Activated T-cell treated with anti-CD3 and anti-CD28 coated beads, Interleukin-2, amount 50 U/mL, for 24 hours (primary cell): ENCODE measurements around the gene ATP5PF.
"Not testable (repeated sequence)": the region's sequence is repeated elsewhere in the genome, so short reads cannot be mapped to it uniquely, and the experiment has no call there.

Experiments used
- DNase-seq: peaks from one replicate; pipeline ENCODE4 v3.0.0-alpha.2; 2020
- H3K27ac Mint-ChIP-seq: 2 replicates; pipeline ENCODE4 v1.8.0; 2020; ENCODE audit warnings: mild to moderate bottlenecking, mixed read lengths
- H3K27me3 Mint-ChIP-seq: 2 replicates; pipeline ENCODE4 v1.8.0; 2020; ENCODE audit warnings: mixed read lengths
- H3K36me3 Mint-ChIP-seq: 2 replicates; pipeline ENCODE4 v1.8.0; 2020; ENCODE audit warnings: low read depth, mixed read lengths
- H3K4me1 Mint-ChIP-seq: 2 replicates; pipeline ENCODE4 v1.8.0; 2020; ENCODE audit warnings: low read depth, mixed read lengths
- H3K4me3 Mint-ChIP-seq: 2 replicates; pipeline ENCODE4 v1.8.0; 2020; ENCODE audit warnings: mild to moderate bottlenecking, moderate library complexity, mixed read lengths
- H3K9me3 Mint-ChIP-seq: 2 replicates; pipeline ENCODE4 v1.8.0; 2020; ENCODE audit warnings: mixed read lengths

Gene ATP5PF

DNA sequence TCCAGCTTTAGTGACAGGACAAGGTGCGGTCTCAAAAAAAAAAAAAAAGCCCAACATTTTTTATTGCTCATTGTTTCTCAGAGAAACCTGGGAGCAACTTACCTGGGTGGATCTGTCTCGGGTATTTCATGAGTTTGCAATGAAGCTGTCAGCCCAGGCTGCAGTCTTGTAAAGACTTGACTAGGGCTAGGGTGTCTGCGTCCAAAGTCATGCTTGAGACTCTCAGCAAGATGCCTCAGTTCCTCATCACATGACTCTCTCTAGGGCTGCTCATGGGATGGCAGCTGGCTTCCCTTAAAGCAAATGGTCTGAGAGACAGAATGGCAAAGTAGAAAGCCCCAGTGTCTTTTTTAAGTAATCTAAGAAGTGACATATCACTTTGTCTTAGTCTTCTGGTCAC, 8.2 kb upstream of the ATP5PF start:
- Mint-ChIP-seq H3K4me1 (peaks cover 31% of the 10 kb centered on the region), H3K27me3 (no peaks in the 10 kb centered on the region), H3K27ac (no peak overlapping the region), H3K4me3 (no peak overlapping the region), H3K9me3 (no peaks in the 10 kb centered on the region), H3K36me3 (peaks cover 54% of the 10 kb centered on the region)
- DNase-seq = no peak

DNA sequence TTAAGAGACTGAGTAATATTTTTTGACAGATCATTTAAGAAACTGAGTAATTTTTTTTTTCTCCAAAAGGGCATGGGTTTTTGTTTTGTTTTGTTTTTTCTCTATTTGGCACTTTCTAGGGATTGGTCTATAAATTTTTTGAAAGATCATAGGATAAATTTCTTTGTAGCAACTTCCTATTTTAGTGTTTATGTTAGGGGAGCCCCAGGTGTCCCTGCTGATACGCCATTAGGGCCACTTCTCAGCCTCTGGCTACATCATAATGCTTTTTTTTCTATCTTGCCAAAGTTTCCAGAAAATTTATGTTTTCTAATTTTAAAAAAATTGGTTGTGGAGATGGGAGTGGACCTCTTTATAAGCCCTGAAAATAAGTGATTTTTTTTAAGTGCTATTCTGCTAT, 2.7 kb upstream of the ATP5PF start:
- no peak for DNase-seq
- H3K9me3 Mint-ChIP-seq = no peaks in the 10 kb centered on the region
- no peaks in the 10 kb centered on the region for H3K27me3 Mint-ChIP-seq
- peaks cover 53% of the 10 kb centered on the region for H3K36me3 Mint-ChIP-seq
- peaks cover 53% of the 10 kb centered on the region for H3K4me1 Mint-ChIP-seq
- peak overlapping the region; percentile 92 for H3K4me3 Mint-ChIP-seq
- no peak overlapping the region for H3K27ac Mint-ChIP-seq

DNA sequence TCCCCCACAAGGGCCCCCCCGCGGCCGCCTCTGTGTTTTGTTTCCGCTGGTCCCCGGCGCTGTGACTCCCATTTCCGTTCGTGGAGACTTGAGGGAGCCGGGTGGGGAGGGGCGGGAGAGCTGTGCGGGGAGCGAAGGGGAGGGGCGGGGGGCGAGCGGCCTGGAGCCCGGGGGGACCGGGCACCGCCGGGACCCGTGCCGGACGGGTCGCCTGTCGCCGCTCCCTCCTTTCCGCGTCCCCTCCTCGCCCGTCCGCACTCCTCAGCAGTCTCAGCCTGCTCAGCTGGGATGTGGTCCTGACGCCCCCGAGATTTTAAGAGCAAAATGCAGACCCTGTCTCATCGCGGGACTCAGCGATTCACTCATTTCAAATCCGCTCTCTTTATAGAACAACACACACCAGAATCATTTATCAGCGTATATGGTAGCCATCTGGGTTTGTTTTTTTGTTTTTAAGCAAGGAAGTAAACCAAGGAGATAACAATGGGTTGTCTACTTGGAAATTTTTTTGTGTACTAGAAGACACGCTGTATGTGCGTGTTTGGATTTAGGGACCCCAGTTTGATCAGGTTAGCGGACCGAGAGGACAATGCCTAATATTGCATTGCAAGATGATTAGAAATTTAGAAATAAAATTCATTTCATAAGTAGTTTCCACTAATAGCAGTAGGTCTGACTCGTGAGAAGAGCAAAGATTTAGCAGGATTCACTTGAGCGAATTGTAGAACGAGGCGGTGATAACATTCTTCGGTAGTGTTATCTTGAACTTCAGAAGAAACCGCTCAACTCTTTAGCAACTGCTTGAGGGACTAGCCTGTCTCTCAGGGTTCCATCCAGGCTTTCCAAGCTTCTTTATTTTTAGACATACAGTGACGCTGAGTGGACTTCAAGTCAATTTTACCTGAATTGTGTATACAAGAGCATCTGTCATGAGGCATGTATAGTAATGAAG, 1.2 kb upstream of the ATP5PF start:
- Mint-ChIP-seq H3K27me3 (no peaks in the 10 kb centered on the region), H3K9me3 (no peaks in the 10 kb centered on the region), H3K4me1 (peaks cover 63% of the 10 kb centered on the region), H3K36me3 (peaks cover 57% of the 10 kb centered on the region), H3K27ac (peak overlapping the region; percentile 100), H3K4me3 (peak overlapping the region; percentile 92)
- DNase-seq = no peak

DNA sequence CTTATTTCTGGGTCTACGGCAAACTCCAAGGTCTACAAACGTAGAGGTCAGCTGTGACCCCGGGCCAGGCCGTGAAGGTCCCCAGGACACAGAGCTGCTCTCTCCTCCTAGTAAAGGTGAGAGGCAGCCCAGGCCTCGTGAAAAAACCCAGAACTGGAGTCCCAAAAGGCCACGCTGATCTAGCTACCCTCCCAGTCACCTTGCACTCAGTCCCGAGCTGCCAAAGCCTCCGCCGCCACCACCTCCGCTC, 125 bp downstream of the ATP5PF start:
- Mint-ChIP-seq H3K4me3 (peak overlapping the region; percentile 92), H3K9me3 (no peaks in the 10 kb centered on the region), H3K4me1 (peaks cover 62% of the 10 kb centered on the region), H3K36me3 (peaks cover 62% of the 10 kb centered on the region), H3K27me3 (no peaks in the 10 kb centered on the region), H3K27ac (peak overlapping the region; percentile 100)
- no peak for DNase-seq

DNA sequence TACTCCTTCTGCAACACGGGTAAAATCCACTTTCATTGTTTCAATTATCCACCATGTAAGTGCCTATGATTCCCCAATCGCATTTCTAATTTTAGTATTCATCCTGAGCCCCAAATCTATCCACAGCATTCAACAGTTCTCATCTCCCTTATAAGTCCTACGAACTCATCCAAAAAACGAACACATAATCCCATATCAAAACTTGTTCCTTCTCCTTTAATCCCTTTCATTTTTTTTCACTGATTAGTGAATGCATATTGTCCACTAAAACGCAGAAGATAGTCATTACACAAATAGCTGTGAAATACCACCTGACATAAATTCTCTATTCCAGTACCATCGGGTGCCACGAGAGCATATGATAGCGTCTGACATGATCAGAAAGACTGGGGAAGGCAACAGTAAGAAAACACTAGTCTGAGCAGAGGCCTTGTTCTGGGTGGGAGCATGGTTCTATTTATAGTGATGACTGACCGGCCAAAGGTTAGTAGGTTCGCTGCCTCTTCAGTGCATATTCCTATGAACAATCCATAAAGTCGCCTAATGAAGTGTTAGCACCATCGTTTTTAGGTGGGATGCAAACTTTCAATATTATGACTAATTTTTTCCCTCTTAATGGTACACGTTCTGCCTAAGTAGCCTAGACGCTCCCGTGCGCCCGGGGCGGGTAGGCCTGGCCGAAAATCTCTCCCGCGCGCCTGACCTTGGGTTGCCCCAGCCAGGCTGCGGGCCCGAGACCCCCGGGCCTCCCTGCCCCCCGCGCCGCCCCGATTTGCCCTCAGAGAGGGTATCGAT, 648 bp downstream of the ATP5PF start:
- peak overlapping the region; percentile 100 for H3K27ac Mint-ChIP-seq
- no peaks in the 10 kb centered on the region for H3K9me3 Mint-ChIP-seq
- no peak for DNase-seq
- H3K4me1 Mint-ChIP-seq = peaks cover 57% of the 10 kb centered on the region
- peaks cover 68% of the 10 kb centered on the region for H3K36me3 Mint-ChIP-seq
- peak overlapping the region; percentile 92 for H3K4me3 Mint-ChIP-seq
- H3K27me3 Mint-ChIP-seq = no peaks in the 10 kb centered on the region

DNA sequence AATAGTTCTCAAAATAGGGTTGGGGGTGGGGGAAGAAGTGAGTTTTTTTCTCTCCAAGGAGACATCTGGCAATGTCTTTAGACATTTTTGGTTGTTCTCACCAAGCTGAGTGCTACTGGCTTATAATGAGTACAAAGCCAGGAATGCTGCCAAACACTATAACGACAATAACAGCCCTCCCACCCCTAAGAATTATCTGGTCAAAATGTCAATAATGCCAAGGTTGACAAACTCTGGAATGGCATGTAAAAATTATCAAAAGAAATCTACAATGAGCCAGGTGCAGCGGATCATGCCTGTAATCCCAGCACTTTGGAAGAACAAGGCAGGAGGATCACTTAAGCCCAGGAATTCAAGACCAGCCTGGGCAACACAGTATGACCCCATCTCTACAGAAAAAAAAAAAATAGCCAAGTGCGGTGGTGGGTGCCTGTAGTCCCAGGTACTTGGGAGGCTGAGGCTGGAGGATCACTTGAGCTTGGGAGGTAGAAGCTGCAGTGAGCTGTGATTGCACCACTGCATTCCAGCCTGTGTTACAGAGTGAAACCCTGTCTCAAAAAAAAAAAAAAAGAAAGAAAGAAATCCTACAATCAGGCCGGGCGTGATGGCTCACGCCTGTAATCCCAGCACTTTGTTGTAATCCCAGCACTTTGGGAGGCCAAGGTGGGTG, 2.5 kb downstream of the ATP5PF start:
- Mint-ChIP-seq H3K36me3 (peaks cover 79% of the 10 kb centered on the region), H3K4me1 (peaks cover 49% of the 10 kb centered on the region), H3K4me3 (peak overlapping the region; percentile 18), H3K27ac (peak overlapping the region; percentile 63), H3K27me3 (no peaks in the 10 kb centered on the region), H3K9me3 (no peaks in the 10 kb centered on the region)
- no peak for DNase-seq

DNA sequence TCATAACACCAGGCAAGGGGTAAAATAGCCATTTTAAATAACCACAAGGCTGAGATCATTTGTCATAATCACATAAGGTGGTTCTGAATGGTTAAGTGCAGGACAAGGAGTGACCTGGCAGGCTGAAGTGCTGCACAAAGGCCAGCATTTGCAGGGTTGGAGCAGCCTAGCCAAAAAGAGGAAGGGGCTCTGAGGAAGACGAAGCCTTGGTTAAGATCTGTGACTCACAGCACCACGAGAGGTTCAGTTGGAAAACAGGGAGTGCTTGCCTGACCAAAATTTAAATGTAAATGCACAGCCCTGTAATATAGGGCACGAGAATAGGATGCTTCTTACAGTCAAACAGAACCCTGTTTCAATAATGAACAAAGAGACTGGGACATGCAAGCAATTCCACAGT, 12.1 kb downstream of the ATP5PF start:
- H3K27ac Mint-ChIP-seq = peak overlapping the region; percentile 48
- peaks cover 4% of the 10 kb centered on the region for H3K4me1 Mint-ChIP-seq
- no peak for DNase-seq
- no peaks in the 10 kb centered on the region for H3K27me3 Mint-ChIP-seq
- H3K36me3 Mint-ChIP-seq = peaks cover 68% of the 10 kb centered on the region
- no peaks in the 10 kb centered on the region for H3K9me3 Mint-ChIP-seq
- no peak overlapping the region for H3K4me3 Mint-ChIP-seq

DNA sequence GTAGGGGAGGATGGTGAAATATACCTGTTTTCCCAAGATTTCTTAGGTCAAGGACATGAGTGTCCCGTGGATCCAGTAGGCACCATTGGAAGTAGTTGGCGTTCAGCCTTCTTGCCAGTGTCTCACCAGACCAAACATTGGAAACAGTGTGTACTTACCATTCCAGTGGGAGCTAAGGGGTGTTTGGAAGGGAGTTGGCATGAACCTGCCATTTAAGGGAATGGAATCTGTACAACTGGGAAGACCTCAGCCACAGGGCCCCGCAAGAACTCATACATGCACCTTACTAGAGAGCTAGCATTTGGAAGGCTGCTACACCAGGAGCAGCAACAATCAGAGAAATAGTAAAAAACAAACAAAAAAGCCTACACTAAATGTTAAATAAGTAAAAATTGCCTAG, 12.7 kb downstream of the ATP5PF start:
- Mint-ChIP-seq H3K9me3 (no peaks in the 10 kb centered on the region), H3K27ac (no peak overlapping the region), H3K4me1 (peaks cover 2% of the 10 kb centered on the region), H3K4me3 (no peak overlapping the region), H3K36me3 (peaks cover 61% of the 10 kb centered on the region), H3K27me3 (no peaks in the 10 kb centered on the region)
- DNase-seq = no peak

DNA sequence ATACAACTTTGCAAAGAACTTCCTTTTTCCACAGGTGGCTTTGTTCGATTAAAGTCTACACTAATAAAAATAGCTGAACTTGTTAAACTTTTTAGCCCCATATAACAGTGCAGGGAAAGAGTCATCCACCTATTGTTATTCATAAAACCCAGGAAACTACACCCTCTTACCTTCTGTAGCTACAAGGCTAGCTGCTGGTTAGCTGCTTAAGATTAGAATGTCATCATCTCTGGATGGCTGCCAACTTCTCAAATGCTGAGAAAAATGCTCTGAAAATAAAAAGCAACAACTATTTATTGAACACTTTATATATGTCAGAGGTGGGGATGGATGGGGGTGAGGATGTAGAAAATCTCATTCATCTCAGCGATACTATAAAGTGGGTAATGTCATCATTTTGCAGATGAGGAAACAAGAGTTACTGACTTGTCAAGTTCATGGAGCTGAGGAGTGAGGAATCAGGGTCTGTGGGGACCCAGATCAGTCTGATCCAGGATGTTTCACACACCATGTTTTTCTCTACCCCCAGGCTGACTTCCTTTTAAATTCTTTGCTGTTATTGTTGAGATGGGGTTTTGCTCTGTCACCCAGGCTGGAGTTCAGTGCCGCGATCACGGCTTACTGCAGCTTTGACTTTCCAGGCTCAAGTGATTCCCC, 17.1 kb downstream of the ATP5PF start:
- H3K4me1 Mint-ChIP-seq = peaks cover 4% of the 10 kb centered on the region
- DNase-seq = no peak
- H3K4me3 Mint-ChIP-seq = no peak overlapping the region
- H3K36me3 Mint-ChIP-seq = peaks cover 24% of the 10 kb centered on the region
- H3K27ac Mint-ChIP-seq = peak overlapping the region; percentile 34
- no peaks in the 10 kb centered on the region for H3K9me3 Mint-ChIP-seq
- no peaks in the 10 kb centered on the region for H3K27me3 Mint-ChIP-seq

DNA sequence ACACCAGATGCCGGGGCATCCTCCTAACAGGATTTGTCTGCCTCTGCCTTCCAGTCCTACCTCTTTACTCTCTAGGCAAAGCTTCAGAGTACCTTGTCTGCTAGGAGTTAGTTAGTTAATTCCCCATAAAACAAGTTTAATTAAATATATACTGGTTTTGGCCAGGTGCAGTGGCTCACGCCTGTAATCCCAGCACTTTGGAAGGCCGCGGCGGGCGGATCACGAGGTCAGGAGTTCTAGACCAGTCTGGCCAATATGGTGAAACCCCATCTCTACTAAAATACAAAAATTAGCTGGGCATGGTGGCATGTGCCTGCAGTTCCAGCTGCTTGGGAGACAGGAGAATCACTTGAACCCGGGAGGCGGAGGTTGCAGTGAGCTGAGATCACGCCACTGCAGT, 20.6 kb downstream of the ATP5PF start:
- not testable (repeated sequence) for H3K4me3 Mint-ChIP-seq, H3K27me3 Mint-ChIP-seq, H3K4me1 Mint-ChIP-seq, H3K9me3 Mint-ChIP-seq, H3K27ac Mint-ChIP-seq, H3K36me3 Mint-ChIP-seq, DNase-seq

GRCh38 chr21:25710550-25710949, 24.2 kb downstream of the ATP5PF start:
- H3K4me1 Mint-ChIP-seq = peaks cover 4% of the 10 kb centered on the region
- H3K27me3 Mint-ChIP-seq = no peaks in the 10 kb centered on the region
- no peak for DNase-seq
- H3K27ac Mint-ChIP-seq = no peak overlapping the region
- no peak overlapping the region for H3K4me3 Mint-ChIP-seq
- no peaks in the 10 kb centered on the region for H3K9me3 Mint-ChIP-seq
- H3K36me3 Mint-ChIP-seq = no peaks in the 10 kb centered on the region

DNA sequence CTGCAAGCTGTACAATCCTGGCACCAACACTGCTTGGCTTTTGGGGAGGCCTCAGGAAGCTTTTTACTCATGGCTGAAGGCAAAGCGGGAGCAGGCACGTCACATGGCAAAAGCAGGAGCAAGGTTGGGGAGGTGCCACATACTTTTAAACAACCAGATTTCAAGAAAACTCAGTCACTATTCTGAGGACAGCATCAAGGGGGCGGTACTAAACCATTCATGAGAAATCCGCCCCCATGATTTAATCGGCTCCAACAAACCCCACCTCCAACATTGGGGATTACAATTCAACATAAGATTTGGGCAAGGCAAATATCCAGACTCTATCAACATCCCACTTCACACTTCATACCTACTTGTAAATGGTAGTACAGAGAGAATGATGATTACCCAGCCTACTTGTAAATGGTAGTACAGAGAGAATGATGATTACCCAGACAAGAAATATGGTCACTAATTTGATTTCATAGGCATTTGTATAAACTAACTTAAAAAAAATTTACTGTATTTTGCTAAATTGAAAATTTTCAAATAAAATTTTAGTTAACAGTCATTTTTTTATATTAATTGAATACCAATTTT, 24.9 kb downstream of the ATP5PF start:
- Mint-ChIP-seq H3K4me1 (peaks cover 4% of the 10 kb centered on the region), H3K27ac (no peak overlapping the region), H3K4me3 (no peak overlapping the region), H3K27me3 (no peaks in the 10 kb centered on the region), H3K36me3 (no peaks in the 10 kb centered on the region), H3K9me3 (no peaks in the 10 kb centered on the region)
- DNase-seq = no peak

DNA sequence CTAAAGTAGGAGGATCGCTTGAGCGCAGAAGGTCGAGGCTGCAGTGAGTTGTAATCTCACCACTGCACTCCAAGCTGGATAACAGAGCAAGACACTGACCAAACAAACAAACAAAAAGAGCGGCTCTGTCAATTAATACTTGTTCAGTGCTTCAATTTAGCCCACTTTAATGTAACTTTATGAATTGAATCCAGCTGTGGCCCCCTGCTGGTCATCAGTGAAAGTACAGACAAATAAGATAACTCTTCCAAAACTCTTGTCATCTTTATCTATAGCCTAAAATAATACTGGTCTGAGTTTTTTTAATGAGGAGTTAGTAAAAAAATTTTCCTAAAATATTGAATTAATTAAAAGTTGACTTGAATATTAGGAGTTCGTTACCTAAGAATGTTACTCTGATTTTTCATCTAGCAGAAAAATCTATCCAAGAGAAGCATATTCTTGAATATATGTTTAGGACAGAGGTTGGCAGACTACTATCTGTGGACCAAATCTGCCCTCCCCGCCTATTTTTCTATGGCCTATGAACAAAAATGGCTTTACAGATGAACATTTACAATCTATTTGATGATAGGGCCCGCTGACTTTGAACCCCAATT, 26.1 kb downstream of the ATP5PF start:
- Mint-ChIP-seq H3K36me3 (no peaks in the 10 kb centered on the region), H3K4me1 (peaks cover 2% of the 10 kb centered on the region), H3K27me3 (no peaks in the 10 kb centered on the region), H3K9me3 (no peaks in the 10 kb centered on the region), H3K27ac (no peak overlapping the region), H3K4me3 (no peak overlapping the region)
- DNase-seq = peak; percentile 44

DNA sequence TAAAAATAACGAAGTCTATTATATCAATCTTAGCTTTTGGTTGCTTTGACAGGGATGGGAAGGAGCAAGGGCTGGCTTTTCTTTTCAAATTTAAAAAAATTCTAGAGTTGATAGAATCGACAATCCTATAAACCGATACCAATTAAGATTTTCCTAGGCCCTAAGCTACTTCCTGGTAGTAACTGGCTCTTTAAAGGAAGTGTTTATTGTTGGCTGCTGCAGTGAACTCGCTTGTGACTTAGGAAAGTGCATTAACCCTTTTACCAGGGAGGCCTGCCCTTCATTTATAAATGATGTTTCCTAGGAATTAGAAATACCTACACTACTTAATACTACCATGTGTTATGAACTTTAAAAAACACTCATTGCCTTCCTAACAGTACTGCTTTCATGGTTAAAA, 33.2 kb downstream of the ATP5PF start:
- Mint-ChIP-seq H3K27ac (no peak overlapping the region), H3K27me3 (no peaks in the 10 kb centered on the region), H3K9me3 (no peaks in the 10 kb centered on the region), H3K4me3 (no peak overlapping the region), H3K4me1 (no peaks in the 10 kb centered on the region), H3K36me3 (no peaks in the 10 kb centered on the region)
- DNase-seq = no peak
